Hepatocyte (in vitro differentiated cells): Measurements from ENCODE around the gene SEMA3G. TPM values are rescaled to one million over a fixed set of nuclear protein-coding genes. Genes with fewer than 3 reads are reported as not detected.

Experiments used
- DNase-seq: peaks from one replicate; pipeline ENCODE4 v3.0.0-alpha.2; 2016; ENCODE audit warnings: low spot score
- H2AFZ ChIP-seq: fragments of 200-600 bp; sonication (generic); 2 replicates; pipeline ENCODE4 v1.6.0; 2016; ENCODE audit warnings: antibody characterized with exemption, mild to moderate bottlenecking
- H3K27ac ChIP-seq: fragments of 200-600 bp; sonication (generic); 2 replicates; pipeline ENCODE4 v1.5.1; 2016; ENCODE audit warnings: mild to moderate bottlenecking
- H3K27me3 ChIP-seq: fragments of 200-600 bp; sonication (generic); 2 replicates; pipeline ENCODE4 v1.6.1; 2016
- H3K36me3 ChIP-seq: fragments of 200-600 bp; sonication (generic); replicated peaks from 2 replicates; pipeline ENCODE4 v1.5.1; 2016; ENCODE audit warnings: low read depth; ENCODE audit not compliant: insufficient read depth
- H3K4me1 ChIP-seq: fragments of 200-600 bp; sonication (generic); 2 replicates; pipeline ENCODE4 v1.5.1; 2016; ENCODE audit warnings: mild to moderate bottlenecking, moderate library complexity; ENCODE audit not compliant: insufficient read depth
- H3K4me2 ChIP-seq: fragments of 200-600 bp; sonication (generic); 2 replicates; pipeline ENCODE4 v1.6.0; 2016
- H3K4me3 ChIP-seq: fragments of 200-600 bp; sonication (generic); 2 replicates; pipeline ENCODE4 v1.5.1; 2016; ENCODE audit warnings: mild to moderate bottlenecking
- H3K79me2 ChIP-seq: fragments of 200-600 bp; sonication (generic); 2 replicates; pipeline ENCODE4 v1.6.0; 2017; ENCODE audit warnings: mild to moderate bottlenecking
- H3K9me2 ChIP-seq: fragments of 200-600 bp; sonication (generic); replicated peaks from 2 replicates; pipeline ENCODE4 v1.6.0; 2017; ENCODE audit warnings: mild to moderate bottlenecking; ENCODE audit not compliant: insufficient read depth
- H3K9me3 ChIP-seq: fragments of 200-600 bp; sonication (generic); 2 replicates; pipeline ENCODE4 v1.5.1; 2016; ENCODE audit warnings: low read depth, mild to moderate bottlenecking
- H4K20me1 ChIP-seq: fragments of 200-600 bp; sonication (generic); 2 replicates; pipeline ENCODE4 v1.6.0; 2016; ENCODE audit warnings: mild to moderate bottlenecking; ENCODE audit not compliant: insufficient read depth, poor library complexity, severe bottlenecking
- CTCF ChIP-seq: fragments of 200-600 bp; sonication (generic); IDR thresholded peaks from 2 replicates; pipeline ENCODE4 v1.5.1; 2016; ENCODE audit warnings: antibody characterized with exemption, mild to moderate bottlenecking; ENCODE audit not compliant: poor library complexity
- EZH2 ChIP-seq: fragments of 200-600 bp; sonication (generic); IDR thresholded peaks from 2 replicates; pipeline ENCODE4 v1.6.1; 2016; ENCODE audit warnings: antibody characterized with exemption, mild to moderate bottlenecking, borderline replicate concordance
- EZH2phosphoT487 ChIP-seq: fragments of 200-600 bp; sonication (generic); IDR thresholded peaks from one replicate; pipeline ENCODE4 v1.6.1; 2018; ENCODE audit warnings: antibody characterized with exemption, mild to moderate bottlenecking, low read depth, moderate library complexity; ENCODE audit not compliant: unreplicated experiment, severe bottlenecking
- WGBS: methylation state at CpG from one replicate; pipeline ENCODE4 v1.1.6; 2016; ENCODE audit warnings: low lambda C conversion rate; ENCODE audit errors: missing lambda C conversion rate; 5-methylcytosine and 5-hydroxymethylcytosine counted together
- polyA plus RNA-seq: library from polyadenylated mRNA; unstranded; fragments of >200 nt; fragmentation: Nextera tagmentation; extraction: Ambion mirVana; gene quantifications from 2 replicates; pipeline ENCODE4 v1.2.1, GENCODE V29; 2016
- total RNA-seq: library from RNA; depleted of rRNA; stranded (reverse); fragments of >200 nt; gene quantifications from 2 replicates; pipeline ENCODE4 v1.2.3, GENCODE V29; 2014

SEMA3G gene
- total and polyA plus RNA-seq, 2 experiments from 2014 or later = 0.48 to 3.8 TPM

DNA sequence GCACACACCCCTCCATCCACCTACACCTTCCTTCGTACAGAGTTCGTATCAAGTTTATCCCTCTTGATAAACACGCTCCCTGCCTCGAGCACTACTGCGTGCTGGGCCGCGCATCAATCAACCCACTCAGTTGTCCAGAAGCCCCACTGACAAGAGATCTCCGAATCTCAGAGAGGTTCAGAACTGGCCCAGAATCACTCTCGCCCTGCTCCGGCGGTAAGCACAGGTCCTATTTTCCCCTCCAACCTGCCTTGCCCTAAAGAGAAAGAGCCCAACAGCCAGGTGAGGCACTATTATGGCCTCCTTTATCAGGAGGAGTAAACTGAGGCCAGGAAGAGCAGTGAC lies 10.0 kb upstream of the SEMA3G start:
- Histone ChIP-seq H3K27me3 (no peaks in the 10 kb centered on the region), H3K4me2 (peak overlapping the region; percentile 96), H2AFZ (peak overlapping the region; percentile 34), H3K4me1 (peaks cover 21% of the 10 kb centered on the region), H3K79me2 (peaks cover 47% of the 10 kb centered on the region), H3K36me3 (peaks cover 2% of the 10 kb centered on the region), H4K20me1 (no peaks in the 10 kb centered on the region), H3K27ac (peak overlapping the region; percentile 81), H3K9me2 (no peaks in the 10 kb centered on the region), H3K4me3 (peak overlapping the region; percentile 13), H3K9me3 (no peaks in the 10 kb centered on the region)
- DNase-seq = no peak
- TF ChIP-seq EZH2phosphoT487 = no peak
- TF ChIP-seq EZH2 = no peak
- no peak for TF ChIP-seq CTCF
- 77% methylated on average over 11 of the region's 11 CpGs for WGBS

DNA sequence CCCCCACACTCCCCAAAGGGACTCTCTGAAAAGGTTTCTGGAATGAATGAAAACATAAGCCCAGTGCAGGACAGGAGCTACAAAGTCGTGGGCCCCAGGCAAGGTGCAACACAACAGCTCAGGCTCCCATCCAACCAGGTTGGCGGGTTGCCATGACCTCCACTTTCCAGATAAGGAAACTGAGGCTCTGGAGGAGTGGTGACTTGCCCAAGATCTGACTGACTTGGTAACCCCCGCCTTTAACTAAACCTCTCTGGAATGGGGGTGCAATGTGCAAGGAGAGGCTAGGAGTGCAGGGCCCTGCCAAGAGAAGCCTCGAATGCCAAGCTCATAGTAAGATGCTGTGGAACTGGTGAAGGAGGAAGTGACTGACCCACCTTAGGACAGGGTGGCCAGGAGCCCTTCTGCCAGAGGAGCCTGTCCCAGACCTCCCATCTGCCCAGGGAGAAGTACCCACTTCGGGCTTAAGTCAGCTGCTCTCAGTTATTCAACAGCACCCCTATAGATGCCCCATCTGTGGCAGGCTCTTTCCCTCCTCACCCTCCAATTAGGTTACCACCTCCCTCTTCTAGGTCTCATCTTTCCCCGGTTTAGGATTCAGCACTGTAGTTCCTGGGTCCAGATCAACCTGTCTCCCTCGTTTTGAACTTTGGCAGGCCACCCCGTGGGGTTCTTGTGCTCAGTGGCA lies 9.5 kb upstream of the SEMA3G start:
- Histone ChIP-seq H2AFZ (no peak overlapping the region), H3K9me2 (no peaks in the 10 kb centered on the region), H3K27ac (peak overlapping the region; percentile 81), H3K4me2 (peak overlapping the region; percentile 96), H3K36me3 (peaks cover 2% of the 10 kb centered on the region), H4K20me1 (no peaks in the 10 kb centered on the region), H3K27me3 (no peaks in the 10 kb centered on the region), H3K4me1 (peaks cover 21% of the 10 kb centered on the region), H3K9me3 (no peaks in the 10 kb centered on the region), H3K79me2 (peaks cover 43% of the 10 kb centered on the region), H3K4me3 (no peak overlapping the region)
- DNase-seq = no peak
- WGBS = 85% methylated on average over 8 of the region's 8 CpGs
- TF ChIP-seq CTCF (no peak), EZH2phosphoT487 (no peak), EZH2 (no peak)

DNA sequence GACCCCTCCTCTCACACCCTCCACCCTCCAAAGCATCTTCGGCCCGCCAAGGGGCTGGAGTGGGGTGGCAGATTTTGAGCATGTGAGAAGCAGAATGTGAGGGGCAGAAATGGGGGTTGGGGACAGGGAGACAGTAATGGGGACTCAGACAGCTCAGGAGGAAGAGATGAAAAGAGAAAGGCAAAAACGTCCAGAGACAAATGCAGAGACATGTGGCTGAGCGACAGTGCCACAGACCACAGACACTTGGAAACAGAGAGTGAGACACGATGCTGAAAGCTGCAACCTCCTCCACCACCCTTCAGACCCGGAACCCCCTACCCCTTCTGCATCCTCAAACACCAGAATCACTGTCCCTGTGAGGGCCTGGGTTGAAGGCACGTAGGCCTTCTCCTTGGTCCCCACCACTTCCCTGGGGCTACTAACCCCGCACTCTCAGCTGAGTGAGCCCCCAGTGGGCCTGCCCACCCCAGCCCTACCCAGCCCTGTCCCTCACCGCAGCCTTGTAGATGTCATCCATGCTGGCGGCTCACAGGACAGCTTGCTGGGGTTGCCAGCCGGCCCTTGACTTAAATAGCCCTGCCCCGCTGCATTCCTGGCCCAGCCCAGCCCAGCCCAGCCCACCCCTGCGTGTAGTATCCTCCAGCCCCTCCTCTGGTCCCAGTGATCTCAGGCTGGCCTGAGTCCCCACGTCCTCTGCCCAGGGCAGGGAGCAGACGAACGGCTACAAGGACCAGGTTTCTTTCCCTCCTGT lies 8.8 kb upstream of the SEMA3G start, which contains the start of gene TNNC1:
Gene TNNC1, minus strand, starts transcription at position 546 of the 754 bp plus-strand sequence. Its CDS starts 26 bp downstream, at position 520.
- TF ChIP-seq CTCF (no peak), EZH2phosphoT487 (no peak), EZH2 (no peak)
- Histone ChIP-seq H3K79me2 (peaks cover 36% of the 10 kb centered on the region), H3K4me3 (no peak within 1 kb of the TSS), H3K27me3 (no peaks in the 10 kb centered on the region), H3K36me3 (peaks cover 2% of the 10 kb centered on the region), H3K27ac (peak within 1 kb of the TSS; percentile 81), H2AFZ (peak within 1 kb of the TSS; percentile 34), H3K9me3 (no peaks in the 10 kb centered on the region), H3K4me2 (peak within 1 kb of the TSS; percentile 96), H4K20me1 (no peaks in the 10 kb centered on the region), H3K4me1 (peaks cover 21% of the 10 kb centered on the region), H3K9me2 (no peaks in the 10 kb centered on the region)
- DNase-seq = peak; percentile 71
- WGBS = 54% methylated on average over 14 of the region's 16 CpGs
